Lower leg skin (tissue), 4 donors: ENCODE data around the gene SLC22A16. TPM values are rescaled to one million over a fixed set of nuclear protein-coding genes. Genes with fewer than 3 reads are reported as not detected.
"Not testable (repeated sequence)": the region's sequence is repeated elsewhere in the genome, so short reads cannot be mapped to it uniquely, and the experiment has no call there.

Source experiments
- DNase-seq, 2 donors: peaks; one replicate each; pipeline ENCODE4 v3.0.0-alpha.2; 2019; ENCODE audit warnings: low spot score in 2 of 2
- H3K4me3 ChIP-seq: fragments of 200-600 bp; sonication (generic); 2 replicates; pipeline ENCODE4 v1.5.1; 2017; ENCODE audit warnings: mild to moderate bottlenecking, low read depth; ENCODE audit not compliant: poor library complexity, severe bottlenecking
- CTCF ChIP-seq, 3 donors: fragments of 450-650 bp; IDR thresholded peaks; one replicate each; pipeline ENCODE4 v1.5.1; 2016; ENCODE audit warnings: antibody characterized with exemption in 3 of 3, mild to moderate bottlenecking in 3 of 3, moderate library complexity in 2 of 3
- POLR2A ChIP-seq, 2 donors: fragments of 450-650 bp; IDR thresholded peaks; one replicate each; pipeline ENCODE4 v1.6.1; 2016 to 2017; ENCODE audit warnings: antibody characterized with exemption in 2 of 2, mild to moderate bottlenecking in 1 of 2, moderate library complexity in 1 of 2
- WGBS, 2 donors: methylation state at CpG; one replicate each; pipeline ENCODE4 v1.1.5; 2018; 5-methylcytosine and 5-hydroxymethylcytosine counted together
- intact Hi-C: fragments of 100-400 bp; cut with DNase I; formaldehyde crosslinking; loops from one replicate; pipeline ENCODE4 v1.15.0; 2023; ENCODE audit warnings: low total_unique reads
- total RNA-seq, 4 donors: library from RNA; depleted of rRNA; stranded (reverse); fragments of >200 nt; gene quantifications; one replicate each; pipeline ENCODE4 v1.1.0, GENCODE V29; 2016

Gene SLC22A16
- total RNA-seq, 4 donors from 2014 or later, result 0.17 TPM; not detected in 3

GRCh38 chr6:110512991-110513390 lies 36.6 kb upstream of the SLC22A16 start:
- H3K4me3 ChIP-seq, result no peak overlapping the region
- TF ChIP-seq CTCF (IDR thresholded peaks at IDR 0.05) (no peak), POLR2A (IDR thresholded peaks at IDR 0.05) (no peak)
- intact Hi-C loops, result no loop called here
- DNase-seq, result no peak

- H3K4me3 ChIP-seq, intact Hi-C loops: not testable (repeated sequence)
- peak in 1 of 2 donors; percentile 36 for DNase-seq
Measured at GRCh38 chr6:110512549-110512948, 36.1 kb upstream of the SLC22A16 start.

GRCh38 chr6:110511401-110511800 lies 35.0 kb upstream of the SLC22A16 start:
- intact Hi-C loops, result no loop called here
- WGBS, 2 donors, result 88 to 100% methylated on average over 1 of the region's 1 CpG
- no peak for TF ChIP-seq POLR2A (IDR thresholded peaks at IDR 0.05)
- no peak for TF ChIP-seq CTCF (IDR thresholded peaks at IDR 0.05)
- no peak overlapping the region for H3K4me3 ChIP-seq
- DNase-seq, result no peak

GRCh38 chr6:110509617-110510241 lies 33.3 kb upstream of the SLC22A16 start:
- no peak overlapping the region for H3K4me3 ChIP-seq
- intact Hi-C loops, result no loop called here
- TF ChIP-seq POLR2A (IDR thresholded peaks at IDR 0.05), result no peak
- no peak for TF ChIP-seq CTCF (IDR thresholded peaks at IDR 0.05)
- DNase-seq, result peak; percentile 3 to 38
- 42 to 47% methylated on average over 1 of the region's 1 CpG for WGBS, 2 donors

- WGBS, 2 donors, result 62 to 71% methylated on average over 2 of the region's 2 CpGs
Measured at GRCh38 chr6:110504891-110505290, 28.5 kb upstream of the SLC22A16 start.

GRCh38 chr6:110495949-110496348 lies 19.5 kb upstream of the SLC22A16 start:
- no peak for DNase-seq
- H3K4me3 ChIP-seq, result no peak overlapping the region
- TF ChIP-seq CTCF (IDR thresholded peaks at IDR 0.05), result no peak
- TF ChIP-seq POLR2A (IDR thresholded peaks at IDR 0.05), result no peak
- WGBS, 2 donors, result 83 to 87% methylated on average over 4 of the region's 4 CpGs
- intact Hi-C loops, result no loop called here

More at GRCh38 chr6:110504891-110505290, 28.5 kb upstream of the SLC22A16 start:
- H3K4me3 ChIP-seq, DNase-seq, intact Hi-C loops: not testable (repeated sequence)

GRCh38 chr6:110493253-110493800 lies 16.9 kb upstream of the SLC22A16 start:
- WGBS, 2 donors, result 84 to 85% methylated on average over 9 of the region's 9 CpGs

More at GRCh38 chr6:110493253-110493800, 16.9 kb upstream of the SLC22A16 start:
- TF ChIP-seq POLR2A (IDR thresholded peaks at IDR 0.05) (no peak), CTCF (IDR thresholded peaks at IDR 0.05) (no peak)
- DNase-seq, result peak in 1 of 2 donors; percentile 2
- H3K4me3 ChIP-seq, result no peak overlapping the region
- intact Hi-C loops, result no loop called here
